GM18526 (cell line): ENCODE data around the gene GALK2.
A peak's percentile ranks its signal among the peaks of the same experiment; 100 is the strongest.

ENCODE experiments used
- POLR2A ChIP-seq: IDR thresholded peaks from 3 replicates; pipeline ENCODE4 v1.6.1; 2011; ENCODE audit not compliant: insufficient read length; ENCODE audit errors: extremely low read depth

Gene GALK2

GRCh38 chr15:49152552-49153312 lies 17.3 kb upstream of the GALK2 start:
- no peak for TF ChIP-seq POLR2A

DNA sequence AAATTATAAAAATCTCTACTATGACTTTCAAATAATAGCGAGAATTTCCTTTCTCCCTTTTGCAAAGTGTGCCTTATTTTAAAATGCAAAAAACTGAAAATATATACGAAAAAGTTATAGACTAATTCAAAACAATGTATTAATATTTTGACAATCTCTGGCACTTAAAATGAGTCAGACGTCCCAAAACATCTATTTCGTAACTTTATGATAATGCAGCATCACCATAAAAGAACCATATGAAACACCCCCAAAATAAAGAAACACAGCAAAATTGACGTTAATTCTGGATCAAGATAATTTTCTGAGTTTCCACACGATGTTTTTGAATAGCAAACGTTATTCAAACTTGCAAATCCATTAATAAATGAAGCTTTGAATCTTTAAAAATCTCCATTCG lies 15.7 kb upstream of the GALK2 start:
- TF ChIP-seq POLR2A, result no peak

GRCh38 chr15:49154799-49155109 lies 15.3 kb upstream of the GALK2 start:
- no peak for TF ChIP-seq POLR2A

DNA sequence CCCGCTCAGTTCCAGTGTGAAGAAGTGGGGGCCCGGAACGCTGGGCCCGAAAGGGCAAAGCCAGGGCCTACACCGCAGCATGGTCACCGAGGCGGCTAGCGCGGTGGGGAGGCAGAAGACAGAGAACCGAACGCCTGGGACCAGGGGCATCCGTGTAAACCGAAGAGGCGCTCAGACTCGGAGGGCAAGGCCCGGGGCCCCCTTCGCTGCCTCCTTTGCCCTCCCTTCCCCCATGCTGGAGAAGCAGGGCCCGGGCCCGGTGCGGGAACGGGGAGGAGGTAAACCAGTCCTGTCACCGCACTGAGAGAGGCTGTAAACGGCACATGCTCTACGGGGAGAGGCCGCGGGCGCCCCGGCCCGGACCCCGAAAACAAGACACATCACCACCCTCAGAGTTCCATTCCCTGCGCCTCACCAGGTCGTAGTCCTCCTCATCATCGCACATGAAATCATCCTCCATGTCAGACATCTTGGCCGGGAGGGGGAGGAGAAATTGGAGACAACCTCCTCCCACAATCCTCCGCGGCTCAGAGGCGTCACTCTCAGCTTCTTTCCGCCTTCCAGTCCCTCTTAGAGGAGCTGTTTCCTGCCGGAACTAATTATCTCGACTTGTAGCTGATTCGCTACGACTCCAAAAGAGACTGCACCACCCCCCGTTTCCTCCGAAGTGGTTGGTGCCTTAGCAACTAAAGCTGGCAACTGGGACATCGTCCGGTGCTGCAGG lies 14.8 kb upstream of the GALK2 start, which contains the start of gene COPS2:
Gene COPS2 (minus strand): TSS at position 490 of the 724 bp plus-strand sequence. CDS start 21 bp downstream, at position 469.
- TF ChIP-seq POLR2A, result peak; percentile 52

- no peak for TF ChIP-seq POLR2A
These were observed 14.0 kb upstream of the GALK2 start for GRCh38 chr15:49155834-49156627.

DNA sequence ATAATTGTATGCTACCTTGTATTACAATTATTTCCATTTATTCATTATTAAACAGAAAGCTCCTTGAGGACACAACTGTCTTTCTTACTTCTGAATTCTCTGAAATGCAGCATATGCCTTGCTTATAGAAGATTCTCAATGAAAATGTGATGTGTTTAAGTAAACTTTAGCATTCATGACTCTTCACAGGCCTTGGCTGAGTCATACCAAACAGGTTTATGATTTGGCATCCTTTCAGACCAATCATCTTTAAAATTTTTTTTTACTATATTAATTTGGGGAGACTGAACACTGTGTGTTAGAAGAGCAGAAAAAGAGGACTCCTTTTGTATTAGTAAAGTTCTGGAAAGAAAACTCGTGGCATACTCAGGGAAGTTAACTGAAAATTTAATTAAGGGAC lies 6.4 kb upstream of the GALK2 start:
- no peak for TF ChIP-seq POLR2A

GRCh38 chr15:49164865-49165264 lies 5.2 kb upstream of the GALK2 start:
- TF ChIP-seq POLR2A, result no peak

DNA sequence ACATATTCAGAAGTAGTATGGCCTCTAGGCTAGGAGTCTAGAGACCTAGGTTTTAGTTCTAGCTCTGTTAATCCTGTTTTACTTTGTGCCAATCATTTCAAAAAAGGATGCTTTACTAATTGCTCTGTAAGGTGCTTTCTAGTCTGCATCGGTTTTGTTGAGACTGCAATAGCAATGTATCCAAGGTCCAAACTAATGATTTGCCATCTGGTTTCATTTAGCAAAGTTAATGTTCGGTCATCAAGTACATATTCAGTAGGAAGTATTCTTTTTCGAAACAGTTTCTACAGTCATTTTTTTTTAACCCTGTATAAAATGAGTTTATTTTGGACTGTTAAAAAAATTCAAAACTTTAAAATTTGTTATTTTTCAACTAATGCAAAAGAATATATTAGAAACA lies 2.0 kb upstream of the GALK2 start:
- TF ChIP-seq POLR2A, result no peak

- no peak for TF ChIP-seq POLR2A
These were observed 1.7 kb downstream of the GALK2 start for GRCh38 chr15:49171790-49172189.

- no peak for TF ChIP-seq POLR2A
These were observed 4.9 kb downstream of the GALK2 start for GRCh38 chr15:49174902-49175301.

- TF ChIP-seq POLR2A, result no peak
These were observed 8.4 kb downstream of the GALK2 start for GRCh38 chr15:49178497-49178896.

GRCh38 chr15:49179433-49180190 lies 9.6 kb downstream of the GALK2 start:
- no peak for TF ChIP-seq POLR2A

DNA sequence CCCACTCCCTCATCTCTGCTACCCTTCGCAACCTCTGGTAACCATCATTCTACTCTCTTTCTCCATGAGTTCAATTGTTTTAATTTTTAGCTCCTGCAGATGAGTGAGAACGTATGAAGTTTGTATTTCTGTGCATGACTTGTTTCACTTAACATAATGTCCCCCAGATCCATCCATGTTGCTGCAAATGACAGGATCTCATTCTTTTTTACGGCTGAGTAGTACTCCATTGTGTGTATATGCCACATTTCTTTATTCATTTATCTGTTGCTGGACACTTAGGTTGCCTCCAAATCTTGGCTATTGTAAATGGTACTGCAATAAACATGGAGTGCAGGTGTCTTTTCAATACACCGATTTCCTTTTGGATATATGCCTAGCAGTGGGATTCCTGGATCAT lies 12.1 kb downstream of the GALK2 start:
- TF ChIP-seq POLR2A, result no peak

DNA sequence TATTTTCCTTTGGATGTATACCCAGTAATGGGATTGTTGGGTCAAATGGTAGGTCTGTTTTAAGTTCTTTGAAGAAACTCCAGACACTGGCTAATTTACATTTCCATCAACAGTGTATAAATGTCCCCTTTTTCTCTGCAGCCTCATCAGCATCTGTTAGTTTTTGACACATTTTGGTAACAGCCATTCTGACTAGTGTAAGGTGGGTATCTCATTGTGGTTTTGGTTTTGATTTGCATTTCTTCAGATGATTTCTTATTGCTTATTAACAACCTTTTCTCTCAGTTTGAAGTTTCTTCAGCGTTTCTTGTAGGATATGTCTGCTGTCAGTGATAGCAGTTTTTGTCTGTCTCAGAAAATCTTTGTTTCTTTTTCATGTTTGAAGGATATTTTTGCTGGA lies 15.4 kb downstream of the GALK2 start:
- TF ChIP-seq POLR2A, result no peak
